GM12878 (cell line): ENCODE measurements around the gene CAMK2N2. TPM values are rescaled to one million over a fixed set of nuclear protein-coding genes. Genes with fewer than 3 reads are reported as not detected.

ENCODE experiments used
- ATAC-seq: fragments of 200-7000 bp; cut with Tn5 transposase; 3 replicates; pipeline ENCODE4 v1.9.1; 2020; ENCODE audit warnings: mild to moderate bottlenecking, moderate library complexity
- BruUV-seq: library from RNA; stranded (reverse); fragments of 400-500 nt; replicated peaks from 2 replicates; lab custom pipeline; 2021; lab: Mats Ljungman, UMichigan
- CTCF ChIA-PET: fragments of 300-600 bp; sonication (Branson Sonifier 250); formaldehyde crosslinking; extraction: SDS; loops from one replicate; lab custom pipeline; 2021; ENCODE audit warnings: inconsistent platforms; lab: Yijun Ruan, JAX
- POLR2A ChIA-PET: fragments of 350-600 bp; formaldehyde crosslinking; extraction: SDS; loops from one replicate; lab custom pipeline; 2021; ENCODE audit warnings: inconsistent platforms; lab: Charles Lee
- RAD21 ChIA-PET: fragments of 300-600 bp; sonication (Branson Sonifier 250); formaldehyde crosslinking; loops from one replicate; lab custom pipeline; 2023; ENCODE audit warnings: antibody characterized with exemption; ENCODE audit not compliant: unreplicated experiment; lab: Charles Lee
- SMC1A ChIA-PET: fragments of 300-600 bp; sonication (Branson Sonifier 250); formaldehyde crosslinking; loops from one replicate; lab custom pipeline; 2023; ENCODE audit not compliant: unreplicated experiment, uncharacterized antibody; lab: Charles Lee
- DNase-seq: peaks from one replicate; pipeline ENCODE4 v3.0.0-alpha.2; 2011; ENCODE audit warnings: low read depth, low spot score
- FAIRE-seq: peaks from 3 replicates; lab custom pipeline; 2011; peaks lifted over from hg19 to GRCh38; lab: Jason Lieb, UNC
- H2AFZ ChIP-seq: 2 replicates; pipeline ENCODE4 v1.6.0; 2011; ENCODE audit warnings: low read depth, low read length, control low read depth; ENCODE audit not compliant: control insufficient read depth
- H3K27ac ChIP-seq: 2 replicates; pipeline ENCODE4 v1.5.1; 2011; ENCODE audit warnings: control low read depth; ENCODE audit not compliant: control insufficient read depth, insufficient read depth
- H3K27me3 ChIP-seq, 2 experiments: replicated peaks in 1 of 2; 2 replicates each; pipeline versions ENCODE4 v1.6.0 to v1.6.1; 2011; ENCODE audit warnings: low read length in 1 of 2; ENCODE audit not compliant: control insufficient read depth in 2 of 2, insufficient read depth in 2 of 2
- H3K36me3 ChIP-seq, 2 experiments: 2 replicates each; pipeline ENCODE4 v1.5.1; 2011; ENCODE audit warnings: low read length in 1 of 2; ENCODE audit not compliant: control insufficient read depth in 2 of 2, insufficient read depth in 2 of 2
- H3K4me1 ChIP-seq: 2 replicates; pipeline ENCODE4 v1.6.1; 2011; ENCODE audit warnings: mild to moderate bottlenecking, low read length, moderate library complexity, mixed read lengths; ENCODE audit not compliant: control insufficient read depth, insufficient read depth
- H3K4me2 ChIP-seq: 2 replicates; pipeline ENCODE4 v1.6.0; 2011; ENCODE audit warnings: control low read depth; ENCODE audit not compliant: control insufficient read depth, insufficient read depth
- H3K4me3 ChIP-seq: fragments of 200-600 bp; sonication (generic); 2 replicates; pipeline ENCODE4 v1.5.1; 2016
- H3K79me2 ChIP-seq: 2 replicates; pipeline ENCODE4 v1.6.0; 2011; ENCODE audit warnings: low read length; ENCODE audit not compliant: control insufficient read depth, insufficient read depth
- H3K9ac ChIP-seq: 2 replicates; pipeline ENCODE4 v1.8.0; 2011; ENCODE audit warnings: low read length, control low read depth, mixed read lengths; ENCODE audit not compliant: control insufficient read depth, insufficient read depth
- H3K9me3 ChIP-seq: replicated peaks from 3 replicates; pipeline ENCODE4 v1.5.1; 2011; ENCODE audit warnings: mild to moderate bottlenecking, low read length; ENCODE audit not compliant: control insufficient read depth, insufficient read depth
- H4K20me1 ChIP-seq: 2 replicates; pipeline ENCODE4 v1.6.0; 2011; ENCODE audit not compliant: control insufficient read depth, insufficient read depth
- CBX5 ChIP-seq: sonication (generic); IDR thresholded peaks from 2 replicates; pipeline ENCODE4 v1.6.1; 2016; ENCODE audit warnings: low read depth, moderate library complexity, mild to moderate bottlenecking, inconsistent platforms
- RAD21 ChIP-seq: IDR thresholded peaks from 2 replicates; pipeline ENCODE4 v1.6.1; 2011; ENCODE audit warnings: mild to moderate bottlenecking, low read depth, low read length, moderate library complexity; ENCODE audit not compliant: insufficient read depth
- SMC3 ChIP-seq: IDR thresholded peaks from 2 replicates; pipeline ENCODE4 v1.6.1; 2011; ENCODE audit warnings: low read length, improper control_type of control experiment, borderline replicate concordance
- WGBS: methylation state at CpG from one replicate; pipeline ENCODE4 v1.1.6; 2016; ENCODE audit warnings: low lambda C conversion rate; ENCODE audit not compliant: insufficient replicate concordance, insufficient coverage; ENCODE audit errors: missing lambda C conversion rate; 5-methylcytosine and 5-hydroxymethylcytosine counted together
- in situ Hi-C: fragments of 300-500 bp; cut with MboI; formaldehyde crosslinking; loops from 9 replicates; pipeline ENCODE4 v1.14.3; 2018; ENCODE audit warnings: mixed read lengths
- intact Hi-C: fragments of 100-400 bp; cut with micrococcal nuclease; formaldehyde crosslinking; loops from one replicate; pipeline ENCODE4 v1.14.2; 2022; ENCODE audit not compliant: unreplicated experiment
- polyA plus RNA-seq, 11 experiments: library from polyadenylated mRNA; depleted of rRNA in 4 of 11; unstranded in 6 of 11; stranded (reverse) in 5 of 11; fragments of >200 nt; fragmentation: Nextera tagmentation in 4 of 11; fragmentation: Illumina TruSeq in 1 of 11; extraction: Ambion mirVana in 4 of 11; extraction: Trizol in 1 of 11; gene quantifications; 1 replicate in 1 of 11; 2 replicates in 10 of 11; pipeline versions ENCODE4 v1.2.1 to v1.2.3, GENCODE V29; 2011 to 2016; ENCODE audit warnings: inconsistent platforms in 2 of 11, missing spikeins in 2 of 11, low read depth in 1 of 11
- total RNA-seq, 4 experiments: library from RNA; depleted of rRNA in 3 of 4; stranded (reverse); fragments of >200 nt in 3 of 4; fragmentation: Illumina TruSeq in 1 of 4; extraction: Trizol in 1 of 4; gene quantifications; 2 replicates each; pipeline versions ENCODE4 v1.2.1 to v1.2.3, GENCODE V29; 2013 to 2021
- TF ChIP-seq, protein P1 (sequence below), 3 experiments: IDR thresholded peaks in 2 of 3; conservative IDR thresholded peaks in 1 of 3; 2 replicates each; pipeline ENCODE4 v1.5.1; 2011; ENCODE audit warnings: low read depth in 3 of 3, low read length in 3 of 3, mild to moderate bottlenecking in 3 of 3, control low read depth in 2 of 3, moderate library complexity in 2 of 3, inconsistent platforms in 1 of 3, mixed read lengths in 1 of 3; ENCODE audit not compliant: control insufficient read depth in 2 of 3, insufficient read depth in 1 of 3; ENCODE audit errors: extremely low read depth in 1 of 3

The CAMK2N2 gene
- total and polyA plus RNA-seq, 10 of the 15 experiments (the other 5 are each of a cell fraction or from before 2014, with no cell fraction given): 0.06 to 1.4 (median 0.45) TPM; not detected in 1

DNA sequence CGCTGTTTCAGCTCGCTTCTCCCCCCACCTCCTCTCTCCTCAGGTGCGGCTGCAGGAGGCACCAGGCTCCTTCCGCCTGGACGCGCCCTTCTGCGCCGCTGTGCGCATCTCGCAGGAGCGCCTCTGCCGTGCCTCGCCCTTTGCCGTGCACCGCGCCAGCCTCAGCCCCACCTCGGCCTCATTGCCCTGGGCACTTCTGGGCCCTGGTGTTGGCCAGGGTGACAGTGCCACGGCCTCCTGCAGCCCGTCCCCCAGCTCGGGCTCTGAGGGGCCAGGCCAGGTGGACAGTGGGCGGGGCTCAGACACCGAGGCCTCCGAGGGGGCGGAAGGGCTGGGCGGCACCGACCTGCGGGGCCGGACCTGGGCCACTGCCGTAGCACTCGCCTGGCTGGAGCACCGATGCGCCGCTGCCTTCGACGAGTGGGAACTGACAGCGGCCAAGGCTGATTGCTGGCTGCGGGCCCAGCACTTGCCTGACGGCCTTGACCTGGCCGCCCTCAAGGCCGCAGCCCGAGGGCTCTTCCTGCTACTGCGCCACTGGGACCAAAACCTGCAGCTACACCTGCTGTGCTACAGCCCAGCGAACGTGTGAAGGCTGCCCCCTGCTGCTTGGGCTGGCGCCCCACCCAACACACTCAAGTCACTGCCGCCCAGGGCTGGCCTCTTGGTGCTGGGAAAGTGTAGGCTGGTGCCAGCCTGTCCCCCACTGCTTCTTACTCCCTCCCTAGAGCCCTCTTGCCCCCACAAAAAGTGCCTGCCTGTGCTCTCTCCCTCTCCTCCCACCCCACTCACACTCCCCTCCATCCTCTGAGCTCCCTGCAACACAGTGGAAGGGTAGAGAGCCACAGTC lies 19.7 kb downstream of the CAMK2N2 start:
- no TSS peak for BruUV-seq
- SMC1A ChIA-PET: no interaction called here
- H4K20me1 ChIP-seq: no peaks in the 10 kb centered on the region
- H3K27ac ChIP-seq: no peak overlapping the region
- ATAC-seq: peak; percentile 56
- POLR2A ChIA-PET: no interaction called here
- no peak overlapping the region for H3K4me3 ChIP-seq
- no peak for DNase-seq
- no peaks in the 10 kb centered on the region for H3K79me2 ChIP-seq
- CTCF ChIA-PET: interaction anchor here (0.6 to 3.4 kb wide), 3 partner anchors 14 to 570 kb away, joined by 3 to 11 read pairs (median 4); no protein-coding TSS in a partner anchor
- no peak for TF ChIP-seq CBX5
- TF ChIP-seq, protein P1, sequence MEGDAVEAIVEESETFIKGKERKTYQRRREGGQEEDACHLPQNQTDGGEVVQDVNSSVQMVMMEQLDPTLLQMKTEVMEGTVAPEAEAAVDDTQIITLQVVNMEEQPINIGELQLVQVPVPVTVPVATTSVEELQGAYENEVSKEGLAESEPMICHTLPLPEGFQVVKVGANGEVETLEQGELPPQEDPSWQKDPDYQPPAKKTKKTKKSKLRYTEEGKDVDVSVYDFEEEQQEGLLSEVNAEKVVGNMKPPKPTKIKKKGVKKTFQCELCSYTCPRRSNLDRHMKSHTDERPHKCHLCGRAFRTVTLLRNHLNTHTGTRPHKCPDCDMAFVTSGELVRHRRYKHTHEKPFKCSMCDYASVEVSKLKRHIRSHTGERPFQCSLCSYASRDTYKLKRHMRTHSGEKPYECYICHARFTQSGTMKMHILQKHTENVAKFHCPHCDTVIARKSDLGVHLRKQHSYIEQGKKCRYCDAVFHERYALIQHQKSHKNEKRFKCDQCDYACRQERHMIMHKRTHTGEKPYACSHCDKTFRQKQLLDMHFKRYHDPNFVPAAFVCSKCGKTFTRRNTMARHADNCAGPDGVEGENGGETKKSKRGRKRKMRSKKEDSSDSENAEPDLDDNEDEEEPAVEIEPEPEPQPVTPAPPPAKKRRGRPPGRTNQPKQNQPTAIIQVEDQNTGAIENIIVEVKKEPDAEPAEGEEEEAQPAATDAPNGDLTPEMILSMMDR (IDR thresholded peaks at IDR 0.05 in 2 of 3, conservative IDR thresholded peaks at IDR 0.05 in 1 of 3; ENCODE audit: control insufficient read depth in 2 of 3, extremely low read depth in 1 of 3, insufficient read depth in 1 of 3, low read depth in 3 of 3, low read length in 3 of 3): peak in 2 of 3 experiments; percentile 28 to 43; a peak in 3 of 6 replicates
- TF ChIP-seq RAD21: peak; percentile 49
- peak; percentile 9; the same call in 1 of the 2 replicates for TF ChIP-seq SMC3
- RAD21 ChIA-PET: no interaction called here
- no peak overlapping the region for H3K4me2 ChIP-seq
- intact Hi-C loops: no loop called here
- no peaks in the 10 kb centered on the region for H3K27me3 ChIP-seq
- no peak overlapping the region for H2AFZ ChIP-seq
- no peak for FAIRE-seq
- H3K9ac ChIP-seq: no peak overlapping the region
- 61% methylated on average over 39 of the region's 46 CpGs for WGBS
- no peaks in the 10 kb centered on the region for H3K9me3 ChIP-seq
- peaks cover 17 to 20% of the 10 kb centered on the region in 2 experiments for H3K36me3 ChIP-seq
- in situ Hi-C loops: no loop called here
- no peaks in the 10 kb centered on the region for H3K4me1 ChIP-seq
